HG03439 (cell line): ENCODE measurements around the gene TYRP1.

Experiments used
- ATAC-seq: cut with Tn5 transposase; IDR thresholded peaks from one replicate; pipeline ENCODE4 v1.9.1; 2021; ENCODE audit warnings: mild to moderate bottlenecking, moderate library complexity; ENCODE audit not compliant: unreplicated experiment

The TYRP1 gene

DNA sequence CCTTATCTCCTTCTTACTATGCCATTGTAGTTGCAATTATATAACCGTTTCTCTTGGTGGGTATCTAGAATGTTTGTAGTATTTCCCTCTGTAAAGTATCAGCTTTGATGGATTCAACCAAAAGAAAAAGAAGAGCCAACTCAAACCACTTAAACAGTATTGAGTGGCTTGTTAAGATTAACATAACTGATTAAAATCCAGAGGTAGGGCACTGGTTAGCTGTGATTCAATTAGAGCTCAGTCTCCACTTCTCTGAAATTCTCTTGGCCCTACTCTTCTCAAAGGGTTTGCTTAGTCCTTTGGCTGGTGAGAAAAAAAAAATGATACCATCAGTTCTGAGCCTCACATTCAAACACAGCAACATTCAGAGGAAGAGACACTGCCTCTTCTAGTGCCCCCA lies 37.0 kb downstream of the TYRP1 start:
- no peak for ATAC-seq

DNA sequence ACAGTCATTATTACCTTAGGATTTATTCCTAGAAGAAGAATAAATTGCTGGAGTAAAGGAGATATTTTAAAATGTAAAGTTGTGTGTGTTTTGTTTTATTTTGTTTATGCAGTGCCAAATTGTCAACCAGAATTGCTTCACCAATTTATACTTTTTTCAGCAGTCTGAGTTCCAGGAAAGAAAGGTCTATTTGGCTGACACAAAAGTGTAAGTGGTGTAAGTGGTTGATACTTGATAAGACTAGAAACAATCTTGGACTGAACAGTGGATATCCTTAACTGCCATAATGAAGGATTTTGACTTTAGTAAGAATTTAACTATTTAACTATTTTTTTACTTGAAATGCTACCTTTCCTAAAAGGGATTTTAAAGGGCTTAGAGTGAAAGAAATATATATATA lies 37.7 kb downstream of the TYRP1 start:
- ATAC-seq: no peak

DNA sequence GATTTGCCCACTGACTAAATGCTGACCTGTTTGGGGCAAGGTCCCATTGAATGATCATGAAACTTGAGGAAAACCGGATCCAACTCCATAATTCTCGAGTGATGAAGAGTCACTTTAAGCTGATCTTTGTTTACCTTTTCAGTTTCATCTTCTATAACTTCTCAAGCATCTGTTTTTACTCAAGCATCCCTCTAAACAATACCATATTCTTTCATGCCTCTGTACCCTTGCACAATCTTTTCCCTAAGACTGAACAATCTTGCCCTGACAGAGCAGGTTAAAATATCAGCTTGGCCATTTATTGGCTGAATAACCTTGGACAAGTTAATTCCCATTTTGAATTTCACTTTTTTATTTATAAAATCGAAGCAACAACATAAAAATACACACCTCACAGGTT lies 39.8 kb downstream of the TYRP1 start:
- ATAC-seq: no peak

DNA sequence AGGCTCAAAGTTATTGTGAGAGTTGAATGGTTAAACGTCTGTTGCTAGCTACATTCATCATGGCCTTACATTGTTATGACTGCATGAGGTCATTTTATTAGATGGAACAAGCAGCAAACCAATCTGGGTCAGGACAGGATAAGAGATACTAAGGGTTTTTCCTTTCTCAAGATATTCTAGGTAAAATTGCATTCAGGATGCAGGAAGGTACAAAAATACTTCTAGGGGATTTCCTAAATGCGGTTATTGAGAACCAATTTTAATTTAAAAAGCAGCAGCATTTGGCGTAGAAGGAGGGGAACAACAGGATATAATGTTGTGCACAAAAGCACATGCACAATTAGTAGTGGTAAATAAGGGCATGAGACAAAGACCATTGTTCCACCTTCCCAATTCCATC lies 42.5 kb downstream of the TYRP1 start:
- ATAC-seq: no peak

DNA sequence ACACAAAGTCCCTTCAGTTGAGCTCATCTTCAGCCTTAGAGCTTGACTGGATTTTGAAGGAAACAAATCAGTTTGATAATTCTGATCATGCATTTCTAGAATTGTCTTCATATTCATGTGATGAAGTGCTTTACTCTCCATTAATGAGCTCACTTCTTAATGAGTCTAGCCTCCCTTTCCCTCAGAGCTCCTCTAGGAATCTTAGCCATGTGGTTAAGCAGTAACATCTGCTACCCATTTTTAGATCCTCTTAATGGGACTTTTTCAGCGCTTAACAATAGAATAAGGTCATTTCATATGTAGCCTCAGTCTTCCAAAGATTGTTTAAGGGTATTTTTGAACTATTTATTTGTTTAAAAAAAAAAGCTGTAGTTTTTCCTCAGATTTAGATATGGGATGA lies 44.7 kb downstream of the TYRP1 start:
- ATAC-seq: no peak

DNA sequence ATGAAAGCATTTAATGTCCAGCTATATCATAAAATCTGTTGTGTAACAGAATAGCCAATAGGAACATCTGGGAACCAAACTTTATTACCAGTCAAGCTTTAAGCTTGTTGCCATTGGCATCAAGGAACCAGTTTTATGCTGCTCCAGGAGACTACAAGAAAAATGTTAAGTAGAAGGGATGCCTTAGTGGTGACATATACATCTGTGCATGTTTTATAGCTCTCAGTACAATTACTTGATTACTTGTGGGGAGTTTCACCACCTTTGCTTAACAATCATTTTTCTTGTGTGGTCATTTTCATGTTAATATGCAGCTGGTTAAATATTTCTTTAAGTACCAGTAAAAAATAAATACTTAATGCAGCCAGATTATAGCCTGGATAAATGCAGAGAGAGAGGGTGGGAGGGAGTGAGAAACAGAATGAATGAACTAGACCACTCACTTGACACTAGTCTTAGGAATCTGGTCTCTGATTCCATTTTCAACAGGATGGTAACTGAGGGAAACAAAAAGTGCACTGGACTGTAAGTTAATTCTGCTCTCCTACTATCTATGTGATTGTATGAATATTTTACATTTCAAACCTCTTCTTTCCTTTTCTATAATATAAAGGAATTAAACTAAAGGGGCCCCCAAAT lies 45.9 kb downstream of the TYRP1 start:
- no peak for ATAC-seq

DNA sequence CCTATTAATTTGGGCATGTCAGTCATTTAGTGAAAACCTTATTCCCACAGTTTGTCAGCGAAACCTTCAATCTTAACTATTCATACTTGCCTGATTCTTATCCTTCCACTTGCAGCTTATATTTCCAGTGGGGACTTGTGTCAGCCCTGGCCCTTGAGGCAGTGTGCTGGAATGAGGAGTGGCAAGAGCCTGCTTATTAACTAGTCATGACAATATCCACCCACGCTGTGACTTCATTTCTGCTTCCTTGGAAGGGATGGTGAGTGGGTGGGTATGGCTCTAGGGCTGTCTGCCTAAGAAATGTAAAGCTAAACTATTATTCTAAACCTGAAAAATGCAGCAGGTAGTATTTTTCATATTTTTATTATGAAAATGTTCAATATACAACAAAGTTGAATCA lies 47.7 kb downstream of the TYRP1 start:
- ATAC-seq: no peak

DNA sequence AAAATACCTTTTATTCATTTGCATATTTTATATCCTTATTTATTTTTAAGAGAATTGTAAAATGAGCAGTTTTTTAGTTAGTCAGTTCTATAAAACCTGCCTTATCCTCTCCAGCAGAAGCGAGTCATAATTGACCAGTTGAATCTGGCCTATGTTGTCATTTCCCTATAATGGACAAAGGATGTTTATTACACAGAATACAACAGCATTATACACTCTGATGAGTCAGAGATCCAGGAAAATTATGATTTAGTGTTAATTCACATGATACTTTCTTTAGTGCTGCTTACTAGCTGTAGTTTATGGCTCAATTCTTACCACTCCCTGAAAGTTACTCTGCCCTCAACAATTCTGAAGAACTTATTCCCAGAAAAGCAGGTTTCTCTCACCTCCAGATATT lies 54.8 kb downstream of the TYRP1 start:
- no peak for ATAC-seq

DNA sequence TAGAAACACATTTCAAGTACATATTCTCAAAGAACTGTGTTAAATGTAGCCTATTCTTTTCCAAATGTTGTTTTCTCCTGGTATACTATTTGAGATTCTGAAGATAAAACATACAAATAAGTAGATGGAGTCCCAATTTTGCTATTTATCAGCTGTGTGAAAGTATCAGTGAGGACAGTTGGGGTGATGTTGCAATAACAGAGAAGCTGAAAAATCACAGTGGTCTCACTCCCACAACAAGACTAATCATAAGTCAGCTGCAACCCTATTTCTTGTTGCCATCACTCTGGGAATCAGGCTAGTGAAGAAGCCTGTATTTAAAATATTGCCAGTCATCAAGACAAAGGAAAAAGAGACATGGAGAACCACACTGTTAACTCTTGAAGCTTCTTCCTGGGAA lies 55.8 kb downstream of the TYRP1 start:
- ATAC-seq: no peak

DNA sequence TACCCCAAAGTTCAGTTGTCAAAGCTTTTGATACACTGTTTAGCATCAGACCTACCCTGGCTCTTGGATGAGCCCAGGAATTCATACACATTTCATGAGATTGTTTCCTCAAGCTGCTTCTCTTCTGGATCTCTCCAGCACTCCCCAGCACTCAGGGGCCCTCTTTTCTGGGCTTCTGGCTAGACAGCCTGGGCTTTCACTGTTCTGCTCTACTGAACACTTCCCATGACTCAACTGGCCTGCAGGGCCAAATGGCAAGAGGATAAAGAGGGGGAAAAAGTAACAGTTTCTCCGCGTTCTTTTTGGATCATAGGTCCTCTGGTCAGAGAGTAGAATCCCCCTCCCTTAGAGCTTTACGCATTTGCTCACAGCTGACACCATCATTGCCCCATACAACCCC lies 60.7 kb downstream of the TYRP1 start:
- ATAC-seq: no peak

DNA sequence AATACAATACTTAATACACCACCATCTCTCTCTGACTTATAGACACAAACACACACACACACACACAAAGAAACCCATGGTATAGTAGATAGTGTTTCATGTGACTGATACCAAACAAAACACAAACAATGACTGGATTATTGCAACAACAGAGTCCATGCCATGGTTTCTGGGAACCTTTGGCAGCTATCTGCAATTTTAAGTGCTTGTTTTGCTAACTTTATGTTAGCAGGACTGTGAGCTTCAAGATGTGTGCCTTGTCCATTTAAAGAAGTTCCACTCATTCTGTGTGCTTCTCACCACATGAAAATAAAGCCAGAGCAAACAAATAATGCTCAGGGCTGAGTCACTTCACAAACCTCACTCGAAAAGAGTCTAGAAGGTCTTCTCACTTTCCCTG lies 66.6 kb downstream of the TYRP1 start:
- no peak for ATAC-seq
